NOMO-1 treated with dmso at 0.1 percent for 144 hours (cell line): ENCODE data around the gene ERICH3.
"Not testable (repeated sequence)": the region's sequence is repeated elsewhere in the genome, so short reads cannot be mapped to it uniquely, and the experiment has no call there.

Experiments
- DNase-seq: peaks from one replicate; lab custom pipeline; 2025; ENCODE audit not compliant: unreplicated experiment; lab: John Stamatoyannopoulos, UW

Gene ERICH3

GRCh38 chr1:74681449-74681848 is 7.9 kb upstream of the ERICH3 start:
- DNase-seq = no peak

GRCh38 chr1:74681001-74681400 is 7.4 kb upstream of the ERICH3 start:
- DNase-seq = no peak

GRCh38 chr1:74679811-74680210 is 6.2 kb upstream of the ERICH3 start:
- DNase-seq = no peak

- DNase-seq = no peak
Observed at GRCh38 chr1:74677926-74678325, 4.3 kb upstream of the ERICH3 start.

- DNase-seq = no peak
Observed at GRCh38 chr1:74674278-74675048, 871 bp upstream of the ERICH3 start.

GRCh38 chr1:74670866-74671265 is 2.7 kb downstream of the ERICH3 start:
- not testable (repeated sequence) for DNase-seq

- no peak for DNase-seq
Observed at GRCh38 chr1:74654708-74655107, 18.9 kb downstream of the ERICH3 start.

GRCh38 chr1:74652711-74653139 is 20.9 kb downstream of the ERICH3 start:
- DNase-seq = no peak

GRCh38 chr1:74650561-74650960 is 23.0 kb downstream of the ERICH3 start:
- no peak for DNase-seq

- no peak for DNase-seq
Observed at GRCh38 chr1:74641876-74642275, 31.7 kb downstream of the ERICH3 start.

- DNase-seq = no peak
Observed at GRCh38 chr1:74641161-74641560, 32.4 kb downstream of the ERICH3 start.

GRCh38 chr1:74637296-74637695 is 36.3 kb downstream of the ERICH3 start:
- DNase-seq = no peak

- DNase-seq = no peak
Observed at GRCh38 chr1:74629283-74629682, 44.3 kb downstream of the ERICH3 start.

- DNase-seq = no peak
Observed at GRCh38 chr1:74623716-74624115, 49.9 kb downstream of the ERICH3 start.

GRCh38 chr1:74620242-74620641 is 53.4 kb downstream of the ERICH3 start:
- DNase-seq = no peak

- no peak for DNase-seq
Observed at GRCh38 chr1:74618974-74619373, 54.6 kb downstream of the ERICH3 start.

GRCh38 chr1:74613894-74614293 is 59.7 kb downstream of the ERICH3 start:
- DNase-seq = no peak

- DNase-seq = no peak
Observed at GRCh38 chr1:74611887-74612286, 61.7 kb downstream of the ERICH3 start.

GRCh38 chr1:74610961-74611360 is 62.6 kb downstream of the ERICH3 start:
- no peak for DNase-seq

- no peak for DNase-seq
Observed at GRCh38 chr1:74609810-74610371, 63.7 kb downstream of the ERICH3 start.

- no peak for DNase-seq
Observed at GRCh38 chr1:74596717-74597116, 76.9 kb downstream of the ERICH3 start.

GRCh38 chr1:74593887-74594866 is 79.4 kb downstream of the ERICH3 start:
- no peak for DNase-seq
